Skin of body (tissue), 2 donors: ENCODE data around the gene PTPRF. TPM values are rescaled to one million over a fixed set of nuclear protein-coding genes. Genes with fewer than 3 reads are reported as not detected.
A peak's percentile ranks its signal among the peaks of the same experiment; 100 is the strongest.

Experiments used
- DNase-seq: peaks from one replicate; lab custom pipeline; 2025; lab: John Stamatoyannopoulos, UW
- total RNA-seq: library from RNA; depleted of rRNA; stranded (reverse); fragments of >200 nt; gene quantifications from one replicate; pipeline ENCODE4 v1.2.3, GENCODE V29; 2014

Gene PTPRF
- total RNA-seq, 1 donor from 2014 or later, result 79.3 TPM

DNA sequence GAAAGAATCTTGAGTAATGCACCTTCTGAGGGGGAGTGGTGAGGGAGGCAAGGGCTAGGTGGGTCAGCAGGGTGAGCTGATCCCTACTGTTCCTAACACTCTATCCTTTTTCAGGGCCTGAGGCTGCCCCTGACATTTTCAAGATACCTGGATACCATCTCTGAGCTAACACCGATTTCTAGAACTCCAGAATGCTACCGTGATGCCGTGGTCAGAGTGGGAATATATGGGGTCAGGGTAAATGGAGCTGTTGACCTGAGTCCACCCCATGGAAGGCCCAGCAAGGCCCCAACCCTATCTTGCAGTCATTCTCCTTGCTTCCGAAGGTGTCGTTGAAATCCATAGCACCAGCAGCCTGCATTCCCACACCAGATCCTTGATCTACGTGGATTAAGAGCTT lies 18.0 kb upstream of the PTPRF start:
- DNase-seq, result no peak

DNA sequence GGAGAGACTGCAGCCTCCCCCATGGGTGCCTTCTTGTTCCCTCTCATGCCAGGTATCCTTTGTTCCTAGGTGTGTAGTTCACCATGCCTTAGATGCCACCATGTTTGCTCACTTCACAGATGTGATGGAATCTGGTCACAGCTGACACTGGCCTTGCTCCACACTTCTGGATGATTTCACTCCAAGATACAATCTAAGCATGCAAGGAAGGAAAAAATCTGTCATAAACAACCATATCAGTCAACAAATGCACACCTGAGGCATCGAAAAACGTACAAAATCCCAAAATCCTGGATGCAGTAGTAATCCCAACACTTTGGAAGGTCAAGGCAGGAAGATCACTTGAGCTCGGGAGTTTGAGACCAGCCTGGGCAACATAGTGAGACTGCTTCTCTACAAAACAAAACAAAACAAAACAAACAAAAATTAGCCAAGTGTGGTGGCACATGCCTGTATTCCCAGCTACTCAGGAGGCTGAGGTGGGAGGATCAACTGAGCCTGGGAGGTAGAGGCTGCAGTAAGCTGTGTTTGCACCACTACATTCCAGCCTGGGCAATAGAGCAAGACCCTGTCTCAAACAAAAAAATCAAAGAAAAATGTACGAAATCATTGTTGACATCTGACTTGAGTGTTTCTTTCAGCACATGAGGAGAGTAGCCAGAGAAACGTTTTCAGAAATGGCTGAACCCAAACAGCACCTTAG lies 17.1 kb upstream of the PTPRF start:
- DNase-seq, result no peak

DNA sequence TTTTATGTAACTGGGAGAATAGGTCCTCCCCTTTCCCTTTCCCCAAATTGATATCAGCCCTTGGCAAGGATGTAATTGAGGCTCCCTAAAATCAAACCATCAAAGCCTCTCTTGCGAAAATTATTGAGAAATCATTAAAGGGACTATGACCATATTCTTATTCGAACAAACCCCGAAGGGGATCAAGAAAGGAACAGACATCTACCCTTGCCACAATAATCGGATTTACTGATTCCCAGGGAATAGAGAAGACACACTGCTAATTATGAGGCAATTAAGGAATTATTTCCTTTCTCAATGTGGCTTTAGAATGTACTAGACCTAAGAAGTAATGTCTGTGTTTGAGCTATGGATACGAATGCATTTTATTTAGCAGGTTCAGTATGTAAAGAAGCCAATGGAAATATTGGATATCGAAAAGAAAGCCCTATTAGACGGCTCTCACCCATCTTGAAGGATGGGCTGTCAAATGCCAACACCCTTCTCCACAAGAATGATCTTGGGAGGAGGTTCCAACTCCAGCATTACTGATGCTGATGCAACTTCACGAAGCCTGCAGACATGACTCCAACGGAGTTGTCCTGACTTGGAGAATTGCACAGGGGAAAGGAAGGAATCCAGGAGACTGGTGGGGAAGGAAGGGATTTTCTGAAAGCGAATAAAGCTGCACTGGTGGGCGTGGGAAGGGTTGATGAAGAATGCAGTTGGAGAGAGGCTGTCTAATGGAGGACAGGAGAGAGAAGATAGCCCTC lies 11.6 kb upstream of the PTPRF start:
- DNase-seq, result no peak

DNA sequence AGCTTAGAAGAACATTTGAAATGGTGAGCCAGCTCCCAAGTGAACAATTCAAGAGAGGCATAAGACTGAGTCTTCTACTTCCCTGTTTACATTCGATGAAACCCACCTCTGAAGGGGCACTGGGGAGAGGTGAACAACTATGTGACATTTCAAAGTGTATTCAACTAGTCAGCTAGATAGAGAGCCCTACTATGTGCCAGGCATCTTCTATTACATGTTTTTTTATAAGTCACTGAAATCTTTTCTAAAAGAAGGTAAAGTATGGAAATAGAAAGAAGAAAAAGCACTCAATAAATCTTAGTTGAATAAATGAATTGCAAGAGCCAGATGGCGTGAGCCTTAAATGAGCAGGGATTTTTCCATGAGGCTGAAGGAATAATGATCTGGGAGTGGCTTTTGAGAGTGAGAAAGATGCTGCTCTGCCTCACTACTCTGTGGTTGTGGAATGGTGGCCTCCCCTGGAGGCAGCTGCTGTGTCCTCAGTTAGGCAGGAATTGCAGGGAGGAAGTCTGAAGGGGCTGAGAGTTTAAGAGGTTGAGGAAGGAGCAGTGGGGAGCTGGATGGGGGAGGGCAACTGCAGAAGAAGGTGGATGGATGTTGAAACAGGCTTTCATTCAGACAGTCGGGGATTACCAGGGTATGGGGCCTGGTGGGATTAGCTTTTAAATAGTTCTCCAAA lies 10.4 kb upstream of the PTPRF start:
- no peak for DNase-seq

DNA sequence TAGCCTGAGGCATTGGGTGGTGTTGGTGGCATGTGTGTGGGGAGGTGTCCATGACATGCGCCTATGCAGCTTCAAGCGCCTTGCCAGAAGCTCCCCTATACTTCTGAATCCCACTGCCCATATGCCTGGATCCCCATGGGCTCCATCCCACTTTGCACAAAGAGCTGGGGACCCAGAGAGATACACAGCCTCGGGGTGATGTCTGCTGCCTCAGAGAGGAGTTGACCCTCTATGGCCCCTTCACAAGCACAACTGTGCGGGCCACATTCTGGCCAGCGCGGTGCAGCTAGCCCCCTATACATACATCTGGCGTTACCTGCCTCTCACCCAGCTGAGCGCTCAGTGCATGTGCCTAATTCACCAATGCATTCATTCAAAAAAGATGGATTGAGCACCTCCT lies 9.6 kb upstream of the PTPRF start:
- DNase-seq, result no peak

DNA sequence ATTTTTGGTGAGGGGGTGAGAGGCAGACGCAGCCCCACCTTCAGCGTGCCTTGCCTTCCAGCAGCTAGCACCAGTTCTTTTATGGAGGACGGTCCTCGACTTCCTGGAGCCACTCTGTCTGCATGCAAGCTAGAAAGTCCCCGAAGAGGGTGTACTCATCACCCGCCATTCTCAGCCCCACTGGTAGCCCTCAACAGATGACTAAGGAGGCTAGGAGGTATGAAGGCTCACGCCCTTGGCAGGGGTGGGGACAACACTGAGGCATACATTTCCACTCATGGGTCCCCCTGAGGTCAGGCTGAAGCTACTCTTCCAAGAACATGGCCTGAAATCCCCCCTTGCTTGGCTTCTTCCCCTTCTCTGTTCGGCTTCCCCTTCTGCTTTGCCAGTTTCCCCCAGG lies 8.9 kb upstream of the PTPRF start:
- no peak for DNase-seq

DNA sequence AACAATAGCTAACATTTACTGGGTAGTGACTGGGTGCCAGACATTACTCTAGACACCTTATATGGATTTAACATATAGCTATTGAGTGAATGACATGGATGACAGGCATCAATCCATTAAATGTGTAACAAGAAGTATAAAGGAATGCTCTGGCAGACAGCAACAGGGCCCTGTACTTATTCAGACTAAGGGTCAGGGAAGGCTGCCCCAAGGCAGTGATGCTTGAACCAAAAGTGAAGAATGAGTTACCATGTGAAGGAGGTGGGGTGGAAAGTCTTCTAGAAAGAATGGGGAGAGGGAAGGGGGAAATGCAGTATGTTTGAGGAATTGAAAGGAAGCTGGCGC lies 8.3 kb upstream of the PTPRF start:
- DNase-seq, result no peak

DNA sequence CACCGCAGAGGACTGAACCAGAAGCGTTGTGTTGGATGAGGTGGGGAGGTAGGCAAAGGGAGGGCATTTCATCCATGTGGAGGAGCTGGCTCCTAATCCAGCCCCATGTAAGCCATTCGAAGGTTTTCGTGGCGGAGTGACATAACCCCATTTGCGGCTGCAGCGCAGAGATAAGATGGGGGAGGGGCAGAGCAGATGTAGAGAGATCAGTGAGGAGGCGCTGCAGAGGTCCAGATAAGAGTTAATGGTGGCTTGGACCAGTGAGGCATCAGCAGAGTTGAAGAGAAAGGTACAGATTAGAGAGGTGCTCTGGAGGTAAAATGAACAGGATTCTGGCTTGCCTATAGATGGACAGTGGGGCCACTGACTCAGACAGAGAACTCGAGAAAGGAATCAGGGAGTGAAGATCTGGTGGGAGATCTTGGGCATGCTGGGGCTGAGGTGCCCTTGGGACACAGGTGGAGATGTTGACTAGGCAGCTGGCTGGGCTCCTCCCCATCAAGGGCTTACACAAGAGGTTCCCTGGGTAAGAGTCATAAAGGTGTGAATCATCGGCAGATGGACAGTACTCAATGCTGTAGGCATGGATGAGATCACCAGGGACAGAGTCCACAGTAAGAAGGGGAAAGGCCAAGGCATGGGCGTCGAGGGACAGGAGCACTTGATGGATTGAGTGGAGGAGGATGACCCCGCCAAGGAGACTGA lies 7.8 kb upstream of the PTPRF start:
- no peak for DNase-seq

DNA sequence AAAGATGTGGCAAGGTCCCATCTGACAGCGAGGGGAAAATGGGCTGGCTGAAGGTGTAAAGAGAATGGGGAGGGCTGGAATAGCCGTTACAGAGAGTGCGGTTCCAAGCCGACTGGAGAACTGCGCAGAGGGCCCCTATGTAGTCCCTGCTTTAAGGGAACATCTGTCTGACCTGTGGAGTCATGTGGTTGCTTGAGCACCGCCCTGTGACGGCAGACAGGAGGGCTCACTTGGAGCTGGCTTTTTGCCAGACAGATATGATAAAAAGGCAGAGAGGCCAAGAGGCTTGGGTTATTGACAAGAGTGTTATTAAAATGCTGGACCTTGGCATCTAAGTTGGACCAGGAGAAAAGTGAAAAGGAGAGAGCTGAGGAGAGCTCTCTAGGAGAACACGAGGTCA lies 5.9 kb upstream of the PTPRF start:
- DNase-seq, result no peak

DNA sequence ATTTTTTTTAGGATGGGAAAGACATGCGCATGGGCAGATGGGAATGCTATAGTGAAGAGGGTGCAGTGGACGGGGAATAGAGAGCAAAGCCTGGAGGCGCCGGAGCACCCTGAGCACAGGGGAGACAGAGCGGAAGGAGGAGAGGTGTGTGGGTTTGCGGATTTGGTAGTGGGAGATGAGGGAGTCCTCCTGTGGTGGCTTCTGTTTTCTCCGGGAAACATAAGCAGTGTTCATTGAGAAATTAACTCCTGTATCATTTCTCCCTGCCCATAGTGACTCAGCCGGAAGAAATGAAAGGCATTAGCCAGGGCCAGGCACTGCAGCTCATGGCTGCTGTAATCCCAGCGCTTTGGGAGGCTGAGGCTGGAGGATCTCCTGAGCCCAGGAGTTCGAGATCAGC lies 4.7 kb upstream of the PTPRF start:
- DNase-seq, result no peak

DNA sequence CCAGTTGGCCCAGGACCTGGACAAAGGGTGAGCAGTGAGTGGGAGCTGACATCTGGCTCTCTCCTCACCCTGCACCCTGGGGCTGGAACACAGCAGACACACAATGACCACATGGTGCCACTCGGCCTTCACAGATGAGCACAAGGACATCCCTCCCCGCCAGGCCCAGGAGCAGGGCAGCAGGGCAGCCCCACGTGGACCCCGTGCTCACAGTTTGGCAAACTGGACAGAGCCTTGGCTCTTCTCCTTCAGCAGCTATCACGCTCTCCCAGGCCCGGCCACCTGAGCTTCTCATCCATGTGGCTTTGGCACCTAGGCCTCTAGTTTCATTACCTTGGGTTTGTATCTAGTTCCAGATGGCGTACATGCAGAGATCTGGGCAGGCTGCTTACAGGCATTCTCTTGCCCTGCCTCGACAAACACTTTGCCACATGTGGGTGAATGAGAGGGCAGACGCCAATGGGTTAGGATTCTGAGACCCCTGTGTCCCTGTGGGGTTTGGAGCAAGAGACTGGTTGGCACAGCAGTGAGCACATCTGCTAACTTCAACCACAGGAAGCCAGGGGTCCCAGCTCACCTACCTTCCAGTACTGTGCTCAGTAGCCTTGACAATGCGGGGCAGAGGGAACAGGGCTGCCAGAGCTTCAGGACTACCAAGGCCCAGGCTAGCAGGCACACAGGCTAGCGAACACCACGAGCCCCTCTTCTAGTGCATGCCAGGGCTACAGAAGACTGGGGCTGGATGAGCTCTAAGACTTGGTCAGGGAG lies 3.4 kb upstream of the PTPRF start:
- no peak for DNase-seq

DNA sequence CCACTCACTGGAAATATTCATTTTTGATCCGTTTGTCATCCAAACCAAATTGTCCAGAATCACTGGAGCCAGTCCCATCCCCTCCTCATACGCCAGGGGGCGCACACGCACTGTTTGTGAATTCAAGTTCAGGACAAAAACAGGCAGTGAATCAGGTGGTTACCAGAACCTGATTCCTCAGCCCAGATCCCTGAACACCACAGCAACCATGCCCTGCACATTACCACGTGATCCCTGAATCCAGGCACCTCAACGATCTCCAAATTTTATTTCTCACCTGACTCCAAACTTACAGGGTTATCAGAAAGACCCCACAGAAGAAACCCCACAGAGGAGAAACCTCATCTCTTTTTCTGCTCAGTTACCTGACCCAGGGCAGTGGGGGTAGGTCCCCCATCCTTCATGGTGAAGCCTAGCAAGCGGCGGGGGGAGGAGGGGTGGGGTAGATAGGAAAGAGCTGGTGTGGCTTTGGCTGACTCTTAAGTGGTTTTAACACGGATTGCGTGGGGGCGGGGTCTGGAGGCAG lies 1.4 kb upstream of the PTPRF start:
- DNase-seq, result peak; percentile 74

DNA sequence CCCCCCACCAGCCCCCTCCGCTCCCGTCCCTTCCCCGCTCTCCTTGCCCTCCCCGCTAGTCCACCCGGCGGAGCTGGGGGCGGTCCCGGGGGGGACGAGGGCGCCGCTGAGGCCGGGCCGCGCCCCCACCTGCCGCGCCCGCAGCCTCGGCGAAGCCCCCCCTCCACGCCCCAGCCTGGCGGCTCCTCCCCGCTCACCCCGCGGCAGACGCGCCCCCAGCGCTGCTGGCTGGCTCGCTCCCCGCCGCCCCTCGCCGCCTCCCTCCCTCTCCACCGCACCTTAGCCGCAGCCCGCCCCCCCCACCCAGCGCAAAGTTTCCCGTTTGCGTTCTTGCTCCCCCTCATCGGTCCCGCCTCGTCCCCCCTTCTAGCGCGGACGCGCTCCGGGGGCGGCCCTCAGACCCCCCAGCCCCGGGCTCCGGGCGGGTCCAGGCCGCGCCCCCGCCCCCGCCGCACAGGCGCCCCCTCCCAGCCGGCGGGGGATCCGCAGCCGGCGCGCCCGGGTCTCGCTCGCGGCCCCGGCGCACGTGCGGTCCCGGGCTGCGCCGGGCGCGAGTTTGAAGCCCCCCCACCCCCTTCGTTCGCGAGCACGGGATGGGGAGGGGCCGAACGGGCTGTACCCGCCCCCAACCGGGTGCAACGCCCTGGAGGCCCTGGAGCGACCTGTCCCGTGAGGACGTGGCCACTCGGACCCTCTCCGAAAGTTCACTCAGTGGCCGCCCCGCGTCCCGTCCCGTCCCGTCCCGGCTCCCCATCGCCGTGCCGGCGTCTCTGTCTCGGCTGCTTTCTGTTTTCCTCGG lies 623 bp downstream of the PTPRF start:
- no peak for DNase-seq

DNA sequence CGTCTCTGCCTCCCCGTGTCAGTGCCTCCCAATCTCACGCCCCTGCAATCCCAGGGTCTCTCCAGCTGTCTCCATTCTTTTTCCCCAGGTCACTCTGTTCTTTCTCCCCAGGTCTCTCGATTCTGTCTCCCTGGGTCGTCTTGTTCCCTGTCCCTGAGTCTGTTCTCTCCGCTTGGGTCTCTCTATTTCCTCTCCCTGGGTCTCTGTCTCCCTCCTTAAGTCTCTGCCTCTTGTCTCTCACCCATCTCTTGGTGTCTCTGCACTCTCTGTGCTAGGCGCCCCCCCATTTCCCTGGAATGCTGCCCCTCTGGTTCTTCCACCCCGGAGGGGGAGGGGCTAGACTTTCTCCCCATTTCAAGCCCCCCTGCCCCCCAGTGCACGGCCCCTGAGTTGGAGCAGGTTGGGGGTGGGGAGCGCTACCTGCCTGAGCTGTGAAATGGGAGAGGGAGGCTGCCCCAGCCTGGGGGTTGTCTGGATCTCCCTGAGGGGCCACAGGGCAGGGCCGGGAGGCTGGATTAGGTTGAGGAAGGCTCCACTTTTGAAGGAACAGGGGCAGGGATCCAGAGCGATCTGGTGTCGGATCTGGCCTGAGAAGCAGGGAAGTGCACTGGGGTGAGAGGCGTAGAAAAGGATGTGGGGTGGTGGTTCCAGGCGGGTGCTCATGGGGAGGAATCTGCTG lies 1.4 kb downstream of the PTPRF start:
- DNase-seq, result no peak

DNA sequence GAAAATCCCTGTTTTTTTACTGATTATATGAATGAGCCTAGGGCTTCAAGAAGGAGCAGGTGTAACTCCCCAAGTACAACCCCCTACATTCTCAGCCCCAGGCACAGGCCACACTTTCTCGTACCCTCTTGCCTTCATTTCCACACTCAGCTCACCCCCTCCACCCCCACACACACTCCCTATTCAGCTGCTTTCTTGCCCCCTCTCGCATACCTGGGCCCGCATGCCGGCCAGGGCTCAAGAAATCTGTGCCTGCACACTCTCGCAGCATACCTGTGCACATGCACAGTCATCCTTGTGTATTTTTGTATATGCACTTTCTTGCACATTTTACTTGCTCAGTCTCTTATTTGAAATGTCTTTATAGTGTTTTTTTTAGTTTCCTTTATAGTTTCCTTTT lies 2.0 kb downstream of the PTPRF start:
- DNase-seq, result no peak

DNA sequence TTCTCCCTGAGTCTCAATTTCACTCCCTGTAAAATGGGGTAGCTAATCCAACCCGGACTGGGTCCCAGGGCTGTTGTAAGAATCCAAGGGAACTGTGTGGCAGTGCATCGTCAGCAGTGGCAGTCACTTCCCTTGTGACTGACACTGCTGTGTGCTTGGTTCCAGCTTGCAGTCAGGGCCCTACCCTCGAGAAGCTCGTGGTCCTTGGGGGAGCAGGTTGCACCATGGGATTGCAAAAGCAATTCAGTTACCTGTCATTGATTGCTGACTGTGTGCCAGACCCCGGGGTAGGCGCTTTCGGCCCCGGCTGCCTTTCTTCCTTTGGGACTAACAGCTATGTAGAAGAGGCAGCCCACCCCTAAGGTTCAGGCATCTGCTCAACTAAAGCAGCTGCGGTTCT lies 2.9 kb downstream of the PTPRF start:
- DNase-seq, result no peak

DNA sequence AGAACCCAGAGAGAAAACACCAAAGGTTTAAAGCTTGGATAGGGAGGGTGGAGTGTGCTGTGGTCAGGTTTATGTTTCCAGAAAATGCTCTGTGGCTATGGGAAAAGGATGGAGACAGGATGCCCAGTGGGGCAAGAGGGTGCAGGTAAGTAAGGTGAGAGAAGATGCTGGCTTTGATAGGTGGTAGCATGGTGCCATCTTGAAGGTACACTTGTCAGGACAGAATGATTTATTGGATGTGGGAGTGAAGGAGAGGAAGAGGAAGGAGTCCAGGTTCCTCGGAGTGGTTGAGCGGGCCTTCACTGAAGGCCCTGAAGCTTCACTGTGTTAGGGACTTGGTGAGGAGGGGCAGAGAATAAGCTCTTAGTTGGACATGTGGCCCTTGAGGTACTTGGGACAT lies 3.6 kb downstream of the PTPRF start:
- no peak for DNase-seq

DNA sequence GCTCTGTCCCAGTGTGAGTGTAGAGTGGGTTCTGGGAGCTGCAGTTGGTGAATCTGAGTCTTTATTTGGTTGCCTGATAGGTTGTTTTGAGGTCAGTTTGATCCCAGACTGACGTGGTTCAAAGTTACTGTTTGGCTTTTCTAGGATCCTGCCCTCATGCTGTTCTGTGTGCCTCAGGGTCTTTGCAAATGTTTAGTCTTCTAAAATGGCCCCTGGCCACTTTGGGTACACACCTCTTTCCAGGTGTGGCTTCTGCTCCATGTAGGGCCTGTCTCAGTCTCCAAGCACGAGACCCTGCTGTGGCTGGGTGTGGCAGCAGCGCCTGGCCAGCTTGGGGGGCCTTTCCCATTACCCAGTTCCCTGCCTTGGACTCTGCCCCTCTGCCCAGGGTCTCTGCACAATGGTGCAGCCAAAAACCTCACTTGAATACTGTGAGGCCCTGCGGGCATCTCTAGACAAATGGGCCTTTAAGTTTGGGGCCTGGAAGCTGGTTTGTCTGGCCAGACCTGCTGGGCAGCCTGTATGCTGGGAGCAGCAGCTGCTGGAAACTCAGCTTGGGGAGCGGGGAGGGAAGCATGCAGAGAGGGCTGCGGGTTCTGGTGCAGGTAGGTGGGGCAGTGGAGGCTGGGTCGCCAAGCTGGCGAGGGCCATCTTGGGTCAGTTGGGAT lies 5.6 kb downstream of the PTPRF start:
- no peak for DNase-seq

DNA sequence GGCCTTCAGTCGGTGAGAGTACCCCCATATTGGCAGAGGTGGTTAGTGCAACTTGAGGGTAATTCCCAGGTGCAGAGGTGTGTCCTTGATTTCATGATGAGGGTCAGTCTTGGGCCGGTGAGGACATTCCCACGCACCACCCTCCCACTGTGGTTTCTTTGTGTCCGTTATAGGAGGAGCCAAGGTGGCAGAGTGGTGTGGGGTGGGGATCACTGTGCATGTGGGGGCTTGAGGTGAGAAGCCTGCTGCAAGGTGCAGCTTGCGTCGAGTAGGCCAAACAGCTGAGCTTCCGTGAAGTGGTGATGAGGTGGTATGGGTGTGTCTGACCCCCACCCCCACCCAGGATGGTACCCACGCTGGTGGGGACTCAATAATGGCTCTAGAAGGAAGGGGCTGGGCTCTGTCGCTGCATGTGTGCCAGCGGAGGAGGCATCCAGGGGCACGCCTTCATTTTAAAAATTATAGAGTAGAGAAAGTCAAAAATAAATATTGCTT lies 6.2 kb downstream of the PTPRF start:
- no peak for DNase-seq
